Stimulated activated CD4-positive, alpha-beta T cell treated with anti-CD3 and anti-CD28 coated beads, TNF-alpha, amount 100 ng/mL, for 1 hour (primary cell): ENCODE results near the gene PTPRN2.
"Not testable (repeated sequence)": the region's sequence is repeated elsewhere in the genome, so short reads cannot be mapped to it uniquely, and the experiment has no call there.

ENCODE experiments used
- DNase-seq, 3 donors: peaks; one replicate each; pipeline ENCODE4 v3.0.0-alpha.2; 2020; ENCODE audit warnings: low read depth in 3 of 3, low spot score in 1 of 3

The PTPRN2 gene

DNA sequence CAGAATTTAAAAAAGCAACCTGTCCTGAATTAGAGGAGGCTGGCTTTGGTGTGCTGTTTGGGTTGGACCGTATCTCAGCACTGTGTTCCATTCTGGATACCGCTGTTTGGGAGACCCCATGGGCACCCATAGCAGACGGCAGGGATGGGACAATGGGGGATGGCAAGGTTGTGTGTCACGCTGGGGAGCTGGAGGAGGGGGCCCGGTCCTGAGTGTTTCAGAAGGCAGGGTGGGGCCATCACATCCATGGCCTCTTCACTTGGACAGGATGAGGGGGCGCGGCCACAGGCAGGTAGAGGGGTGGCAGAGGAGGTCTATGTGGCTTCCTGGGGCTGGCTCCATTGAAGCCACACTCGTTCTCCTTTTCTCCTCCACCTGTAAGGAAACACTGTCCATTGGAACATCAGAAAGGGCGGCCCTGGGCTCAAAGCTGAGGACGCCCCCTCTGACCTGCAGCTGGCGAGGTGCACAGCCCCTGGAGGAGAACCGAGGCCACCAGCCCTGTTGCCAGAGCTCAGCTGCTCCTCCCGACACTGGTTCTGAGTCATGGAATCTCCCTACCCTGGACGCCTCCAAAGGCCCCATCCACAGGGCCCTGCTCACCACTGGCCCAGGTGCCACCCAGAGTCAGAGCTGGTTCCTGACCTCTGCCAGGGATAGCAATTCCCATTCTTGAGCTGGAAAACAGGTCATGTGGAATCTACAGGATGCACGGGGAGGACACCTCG, 663.6 kb downstream of the PTPRN2 start:
- no peak for DNase-seq

DNA sequence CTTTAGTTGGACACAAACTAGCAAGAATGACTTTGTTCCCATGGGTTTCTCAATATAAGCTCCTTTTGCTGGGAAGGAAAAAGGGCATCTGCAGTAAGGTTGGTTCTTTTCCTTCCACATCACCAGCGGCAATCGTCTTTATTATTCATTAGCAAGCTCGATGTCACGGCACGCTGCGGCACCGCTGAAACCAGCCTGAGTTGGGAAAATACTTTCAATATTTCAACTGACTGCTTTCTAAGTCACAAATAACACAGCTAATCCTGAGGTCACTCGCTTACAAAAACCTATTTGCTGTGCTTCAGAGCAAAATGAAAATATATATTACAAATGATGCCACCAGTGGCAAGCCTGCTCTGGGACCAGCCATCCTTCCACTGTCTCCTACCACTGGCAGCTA, 665.0 kb downstream of the PTPRN2 start:
- DNase-seq: no peak

DNA sequence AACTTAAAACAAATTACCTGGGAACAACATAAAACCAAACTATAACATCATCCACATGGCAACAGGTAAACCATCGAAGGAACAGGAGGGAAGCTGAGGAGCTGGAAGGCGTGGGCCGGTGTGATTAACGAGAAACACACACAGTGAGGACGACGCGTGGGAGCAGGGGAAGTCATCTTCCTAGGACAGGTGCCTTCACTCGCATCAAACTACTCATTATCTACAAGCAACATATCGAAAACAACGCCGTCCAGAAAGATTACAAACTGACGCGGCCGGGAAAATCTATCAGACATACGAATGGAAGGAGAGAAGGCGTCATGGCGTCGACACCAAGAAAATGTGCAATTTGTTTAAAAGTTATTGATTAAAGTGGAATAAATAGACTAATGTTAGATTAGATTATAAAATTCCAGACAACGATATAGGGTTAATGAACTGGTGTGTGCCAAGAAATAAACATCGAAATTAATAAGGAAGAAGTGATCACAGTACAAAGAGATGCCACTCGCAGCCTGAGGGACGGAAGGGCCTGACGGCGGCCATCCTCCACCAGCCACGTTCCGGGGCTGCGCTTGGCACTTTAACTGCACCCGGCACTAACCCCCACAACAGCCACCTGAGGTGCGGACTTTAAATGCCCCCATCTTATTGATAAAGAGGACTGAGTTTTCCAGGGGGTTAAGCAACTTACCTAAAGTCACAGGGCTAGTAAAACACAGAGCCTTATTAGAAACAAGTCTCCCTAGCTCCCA, 669.1 kb downstream of the PTPRN2 start:
- no peak for DNase-seq

GRCh38 chr7:157916946-157917640, 670.5 kb downstream of the PTPRN2 start:
- DNase-seq: no peak

DNA sequence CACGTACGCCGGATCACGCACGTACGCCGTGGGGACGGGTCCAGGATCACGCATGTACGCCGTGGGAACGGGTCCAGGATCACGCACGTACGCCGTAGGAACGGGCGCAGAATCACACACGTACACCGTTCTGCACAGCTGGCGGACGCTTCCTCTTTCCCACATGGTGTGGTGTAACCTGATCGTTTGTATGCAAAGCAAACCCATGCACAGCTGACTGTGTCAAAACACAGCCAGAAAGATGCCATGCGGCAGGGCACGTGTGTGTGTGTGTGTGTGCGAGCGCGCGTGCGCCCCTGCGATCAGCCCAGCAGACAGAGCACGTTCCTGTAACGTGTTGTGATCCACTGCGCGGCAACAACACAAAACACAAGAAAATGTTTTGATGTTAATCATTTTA, 677.2 kb downstream of the PTPRN2 start:
- no peak for DNase-seq

GRCh38 chr7:157910045-157910444, 677.6 kb downstream of the PTPRN2 start:
- not testable (repeated sequence) for DNase-seq

DNA sequence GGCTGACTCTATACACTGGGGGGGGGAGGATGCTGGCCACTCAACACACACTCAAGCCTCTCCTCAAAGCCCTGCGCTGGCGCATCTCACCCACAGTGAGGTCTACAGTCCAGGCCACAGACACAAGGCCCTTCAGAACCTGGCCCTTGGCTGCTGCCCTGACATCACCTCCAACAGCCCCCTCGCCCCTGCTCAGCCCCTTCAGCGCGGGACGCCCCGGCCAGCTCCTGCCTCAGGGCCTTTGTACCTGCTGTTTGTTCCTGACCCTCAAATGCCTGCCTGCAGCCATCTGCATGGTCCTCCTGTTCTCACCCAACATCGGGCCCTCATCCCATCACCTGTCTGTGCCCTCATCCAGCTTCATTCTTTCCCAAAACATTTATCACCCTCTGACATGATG, 678.3 kb downstream of the PTPRN2 start:
- DNase-seq: no peak

- DNase-seq: no peak
These were observed 679.4 kb downstream of the PTPRN2 start for GRCh38 chr7:157908006-157908782.

GRCh38 chr7:157907091-157907490, 680.5 kb downstream of the PTPRN2 start:
- no peak for DNase-seq

DNA sequence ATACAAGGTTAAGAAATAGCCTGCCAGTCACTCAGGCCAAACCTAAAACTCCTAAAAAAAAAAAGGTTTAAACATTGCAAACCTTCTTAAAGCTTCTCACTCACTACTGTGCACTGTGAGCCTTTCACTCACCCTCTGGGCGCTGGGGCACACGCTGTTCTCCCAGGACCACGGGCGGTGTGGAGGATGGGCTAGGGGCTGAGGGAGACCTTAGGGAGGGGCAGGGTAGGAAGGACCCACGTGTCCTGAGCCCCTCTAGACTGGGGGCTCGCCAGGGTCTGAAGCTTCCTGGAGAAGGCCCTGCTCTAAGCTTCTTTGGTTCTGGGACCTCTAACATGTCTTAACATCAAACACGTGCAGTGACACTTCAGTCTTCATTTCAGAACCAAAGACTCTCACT, 681.0 kb downstream of the PTPRN2 start:
- no peak for DNase-seq

GRCh38 chr7:157905651-157906461, 681.8 kb downstream of the PTPRN2 start:
- no peak for DNase-seq

GRCh38 chr7:157904866-157905570, 682.6 kb downstream of the PTPRN2 start:
- DNase-seq: no peak

- no peak for DNase-seq
These were observed 683.3 kb downstream of the PTPRN2 start for GRCh38 chr7:157904211-157904865.

DNA sequence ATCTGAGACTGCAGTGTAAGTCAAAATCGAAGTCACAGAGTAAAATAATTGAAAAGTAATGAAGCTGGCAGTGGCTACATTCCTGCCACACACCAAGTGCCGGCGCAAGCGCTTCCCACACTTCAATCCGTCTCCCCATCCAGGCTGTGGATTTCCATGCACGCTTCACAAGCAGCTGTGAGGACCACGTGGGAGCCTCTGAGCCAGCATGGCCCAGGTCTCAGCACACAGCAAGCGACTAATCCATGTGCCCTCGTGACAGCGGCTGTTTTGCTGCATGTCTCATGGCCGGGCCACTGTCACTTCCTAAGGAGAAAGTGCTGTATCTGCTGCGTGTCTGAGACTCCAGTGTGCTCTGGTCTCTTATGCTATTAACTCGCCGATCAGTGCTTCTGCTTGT, 683.9 kb downstream of the PTPRN2 start:
- no peak for DNase-seq

DNA sequence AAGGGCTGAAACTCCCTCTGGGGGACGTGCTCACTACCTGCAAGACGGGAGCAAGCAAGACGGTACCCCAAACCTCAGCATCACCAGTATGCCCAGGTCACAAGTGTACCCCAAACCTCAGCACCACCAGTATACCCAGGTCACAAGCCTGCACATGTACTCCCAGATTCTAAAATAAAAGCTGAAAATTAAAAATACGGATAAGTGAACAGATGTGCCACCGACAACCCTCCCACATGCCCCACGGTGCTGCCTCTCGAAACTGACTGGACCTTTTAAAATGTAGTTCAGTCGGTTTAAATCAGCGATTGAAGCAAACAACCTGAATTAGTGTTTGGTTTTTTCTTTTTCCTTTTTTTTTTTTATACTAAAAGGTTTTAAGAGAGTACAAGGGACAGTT, 684.3 kb downstream of the PTPRN2 start:
- DNase-seq: no peak

DNA sequence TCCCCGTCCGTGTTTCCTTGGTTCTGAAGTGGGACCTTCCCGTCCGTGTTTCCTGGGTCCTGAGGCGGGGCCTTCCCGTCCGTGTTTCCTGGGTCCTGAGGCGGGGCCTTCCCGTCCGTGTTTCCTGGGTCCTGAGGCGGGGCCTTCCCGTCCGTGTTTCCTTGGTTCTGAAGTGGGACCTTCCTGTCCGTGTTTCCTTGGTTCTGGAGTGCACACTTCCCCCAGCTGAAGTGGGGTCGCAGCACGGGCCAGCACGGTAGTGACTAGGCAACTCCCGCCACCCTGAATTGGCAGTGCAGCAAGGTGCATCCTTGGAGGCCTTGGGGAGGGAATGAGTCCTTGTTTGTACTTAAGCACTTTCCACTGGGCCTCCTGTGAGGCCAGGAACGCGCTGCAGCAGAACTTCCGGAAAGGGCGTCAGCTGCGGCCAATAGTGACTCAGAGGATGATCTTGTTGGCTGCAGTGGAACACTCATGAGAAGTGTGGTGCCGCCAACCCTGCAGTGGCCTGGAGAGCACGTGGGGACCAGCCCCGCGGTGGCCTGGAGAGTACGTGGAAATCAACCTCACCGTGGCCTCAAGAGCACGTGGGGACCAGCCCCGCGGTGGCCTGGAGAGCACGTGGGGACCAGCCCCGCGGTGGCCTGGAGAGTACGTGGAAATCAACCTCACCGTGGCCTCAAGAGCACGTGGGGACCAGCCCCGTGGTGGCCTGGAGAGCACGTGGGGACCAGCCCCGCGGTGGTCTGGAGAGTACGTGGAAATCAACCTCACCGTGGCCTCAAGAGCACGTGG, 685.6 kb downstream of the PTPRN2 start:
- not testable (repeated sequence) for DNase-seq

DNA sequence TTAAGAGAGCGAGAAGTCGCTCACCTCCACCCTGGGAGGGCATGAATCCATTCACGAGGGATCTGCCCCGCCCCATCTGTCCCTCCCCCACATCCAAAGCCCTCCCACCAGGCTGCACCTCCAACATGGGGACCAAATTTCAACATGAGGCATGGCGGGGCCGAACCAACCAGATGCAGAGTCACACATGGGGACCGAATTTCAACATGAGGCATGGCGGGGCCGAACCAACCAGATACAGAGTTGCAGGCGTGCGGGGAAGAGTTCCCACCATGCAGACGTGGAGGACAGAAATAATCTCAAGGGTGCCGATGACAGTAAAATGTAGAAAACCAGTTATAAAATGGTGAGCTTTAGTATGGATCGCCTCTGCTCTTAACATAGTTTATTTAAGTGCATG, 686.5 kb downstream of the PTPRN2 start:
- DNase-seq: no peak

GRCh38 chr7:157900556-157900955, 687.1 kb downstream of the PTPRN2 start:
- no peak for DNase-seq

- no peak for DNase-seq
These were observed 687.6 kb downstream of the PTPRN2 start for GRCh38 chr7:157900011-157900410.
